ENCODE results near the gene CWF19L2.

The CWF19L2 gene

DNA sequence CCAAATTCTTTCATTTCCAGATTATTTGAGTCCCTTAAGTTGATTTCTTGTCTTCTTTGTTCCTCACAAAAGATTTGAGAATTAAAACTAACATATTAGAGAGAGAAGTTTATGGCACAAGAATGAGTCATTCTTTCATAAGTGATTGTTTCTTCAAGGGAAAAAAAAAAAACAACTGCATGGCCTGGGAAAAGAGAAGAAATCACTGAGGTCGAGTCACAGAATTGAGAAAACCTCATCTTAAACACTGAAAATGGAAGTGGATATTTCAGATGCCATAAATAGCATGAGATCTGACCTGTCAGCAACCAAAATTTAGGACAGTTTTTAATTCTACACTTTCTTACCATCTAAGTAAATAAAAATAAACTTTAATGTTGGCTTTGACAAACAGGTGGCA is 87.2 kb downstream of the CWF19L2 start:
- TF ChIP-seq TAF1 (IDR thresholded peaks at IDR 0.05; ENCODE audit: borderline replicate concordance, low read depth, low read length) (no peak), POLR2A (IDR thresholded peaks at IDR 0.05; ENCODE audit: low read depth, low read length) (no peak), POLR2AphosphoS5 (IDR thresholded peaks at IDR 0.05; ENCODE audit: low read depth, low read length) (no peak)
- no peak for DNase-seq (ENCODE audit: insufficient read length)
- FAIRE-seq = no peak

DNA sequence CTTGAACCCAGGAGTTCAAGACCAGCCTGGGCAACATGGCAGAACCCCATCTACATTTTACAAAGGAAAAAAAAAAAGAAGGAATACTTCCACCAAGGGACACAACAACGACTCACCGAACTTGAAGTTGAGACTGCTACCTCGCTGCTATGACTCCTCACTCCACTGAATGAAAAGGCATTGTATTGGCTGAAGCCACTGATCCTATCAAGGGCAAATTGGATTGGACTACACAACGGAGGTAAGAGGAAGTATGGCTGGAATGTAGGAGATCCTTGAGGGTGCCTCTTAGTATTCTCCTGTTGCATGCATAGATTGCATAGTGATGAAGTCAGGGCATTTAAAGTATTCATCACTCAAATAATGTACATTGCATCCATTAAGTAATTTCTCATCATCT is 97.9 kb downstream of the CWF19L2 start:
- FAIRE-seq = no peak
- no peak for DNase-seq (ENCODE audit: insufficient read length)
- TF ChIP-seq POLR2A (IDR thresholded peaks at IDR 0.05; ENCODE audit: low read depth, low read length) (no peak), TAF1 (IDR thresholded peaks at IDR 0.05; ENCODE audit: borderline replicate concordance, low read depth, low read length) (no peak), POLR2AphosphoS5 (IDR thresholded peaks at IDR 0.05; ENCODE audit: low read depth, low read length) (no peak)

DNA sequence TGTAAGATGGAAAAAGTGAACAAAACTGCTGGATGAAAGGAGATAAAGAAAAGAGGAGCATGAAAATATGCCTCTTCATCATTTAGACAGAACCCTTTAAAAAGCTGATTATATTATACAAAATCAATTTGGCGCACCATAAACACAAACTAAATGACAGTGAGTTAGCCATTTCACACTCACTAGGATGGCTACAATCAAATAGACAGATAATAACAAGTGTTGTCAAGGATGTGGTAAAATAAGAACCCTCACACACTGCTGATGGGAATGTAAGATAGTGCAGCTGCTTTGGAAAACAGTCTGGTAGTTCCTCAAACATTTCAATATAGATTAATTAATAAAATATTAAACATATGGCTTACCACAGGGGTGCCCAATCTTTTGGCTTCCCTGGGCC is 99.7 kb downstream of the CWF19L2 start:
- no peak for DNase-seq (ENCODE audit: insufficient read length)
- FAIRE-seq = no peak
- TF ChIP-seq POLR2A (IDR thresholded peaks at IDR 0.05; ENCODE audit: low read depth, low read length) = no peak
- no peak for TF ChIP-seq POLR2AphosphoS5 (IDR thresholded peaks at IDR 0.05; ENCODE audit: low read depth, low read length)
- no peak for TF ChIP-seq TAF1 (IDR thresholded peaks at IDR 0.05; ENCODE audit: borderline replicate concordance, low read depth, low read length)

DNA sequence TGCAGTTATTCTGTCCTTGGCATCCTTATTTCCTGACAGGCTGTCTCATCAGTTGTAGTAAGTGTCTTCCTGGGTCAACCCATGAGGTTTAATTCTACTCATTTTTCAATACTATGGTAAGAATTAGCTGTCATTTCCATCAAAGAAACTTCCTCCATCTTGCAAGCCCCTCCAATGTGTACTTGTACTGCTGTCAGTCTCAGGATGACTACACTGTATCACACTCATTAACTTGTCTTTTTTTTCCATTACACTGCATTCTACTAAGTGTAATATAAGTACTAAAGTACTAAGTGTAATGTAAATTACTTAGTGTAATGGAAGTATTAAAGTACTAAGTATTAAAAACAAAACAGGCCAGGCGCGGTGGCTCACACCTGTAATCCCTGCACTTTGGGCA is 102.8 kb downstream of the CWF19L2 start:
- TF ChIP-seq POLR2AphosphoS5 (IDR thresholded peaks at IDR 0.05; ENCODE audit: low read depth, low read length) (no peak), POLR2A (IDR thresholded peaks at IDR 0.05; ENCODE audit: low read depth, low read length) (no peak), TAF1 (IDR thresholded peaks at IDR 0.05; ENCODE audit: borderline replicate concordance, low read depth, low read length) (no peak)
- FAIRE-seq (no peak), DNase-seq (ENCODE audit: insufficient read length) (no peak)

DNA sequence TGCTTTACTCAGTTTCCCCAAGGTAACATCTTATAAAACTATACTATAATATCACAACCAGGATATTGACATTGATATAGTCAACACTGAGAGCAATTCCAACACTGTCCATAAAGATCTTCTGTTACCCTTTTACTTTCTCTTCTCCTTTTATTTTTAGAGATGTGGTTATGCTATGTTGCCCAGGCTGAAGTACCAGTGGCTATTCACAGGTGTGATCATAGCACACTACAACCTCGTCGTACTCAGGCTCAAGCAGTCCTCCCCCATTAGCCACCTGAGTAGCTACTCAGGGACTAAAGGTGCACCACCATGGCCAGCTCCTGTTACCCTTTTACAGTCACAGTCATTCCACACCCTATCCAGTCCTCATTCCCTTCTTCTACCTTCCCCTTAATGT is 119.7 kb downstream of the CWF19L2 start:
- no peak for DNase-seq (ENCODE audit: insufficient read length)
- peak; percentile 53 for FAIRE-seq
- TF ChIP-seq POLR2AphosphoS5 (IDR thresholded peaks at IDR 0.05; ENCODE audit: low read depth, low read length) (no peak), POLR2A (IDR thresholded peaks at IDR 0.05; ENCODE audit: low read depth, low read length) (no peak), TAF1 (IDR thresholded peaks at IDR 0.05; ENCODE audit: borderline replicate concordance, low read depth, low read length) (no peak)

DNA sequence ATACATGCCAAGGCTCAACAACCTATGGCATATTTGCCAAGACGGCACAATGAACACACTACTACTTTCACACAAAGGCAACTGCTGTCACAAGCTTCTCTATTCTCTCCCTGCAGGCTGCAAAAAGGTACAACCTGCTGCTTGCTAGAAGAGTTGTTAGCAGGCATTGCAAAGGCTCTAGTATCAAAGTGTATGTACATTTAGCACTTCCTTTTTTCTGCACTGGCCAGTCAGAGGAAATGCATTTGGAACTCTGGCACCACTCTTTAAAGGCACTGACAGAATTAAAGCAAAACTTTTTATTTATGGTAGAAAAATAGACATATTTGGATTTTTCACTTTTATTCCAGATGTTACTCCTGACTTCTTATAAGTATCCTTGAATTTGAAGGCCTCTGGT is 125.9 kb downstream of the CWF19L2 start:
- TF ChIP-seq POLR2A (IDR thresholded peaks at IDR 0.05; ENCODE audit: low read depth, low read length) (no peak), TAF1 (IDR thresholded peaks at IDR 0.05; ENCODE audit: borderline replicate concordance, low read depth, low read length) (no peak), POLR2AphosphoS5 (IDR thresholded peaks at IDR 0.05; ENCODE audit: low read depth, low read length) (no peak)
- DNase-seq (ENCODE audit: insufficient read length) (no peak), FAIRE-seq (no peak)

DNA sequence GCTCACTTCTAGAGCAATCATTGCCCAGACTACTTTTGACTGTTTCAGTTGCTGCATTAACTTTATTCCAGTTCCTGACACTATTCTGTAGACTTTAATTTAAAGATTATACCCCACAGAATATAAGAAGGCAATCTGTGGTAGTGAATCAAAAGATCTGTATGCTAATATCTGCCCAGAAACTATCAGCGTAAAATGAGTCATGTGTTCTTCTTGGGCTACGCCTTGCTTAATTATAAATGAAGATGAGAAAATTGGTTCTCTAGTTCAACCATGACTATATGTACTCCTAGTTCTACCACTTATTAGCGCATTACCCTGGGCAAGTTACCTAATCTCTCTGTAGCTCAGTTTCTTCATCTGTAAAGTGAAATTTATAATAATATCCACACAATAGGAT is 128.5 kb downstream of the CWF19L2 start:
- no peak for TF ChIP-seq POLR2A (IDR thresholded peaks at IDR 0.05; ENCODE audit: low read depth, low read length)
- TF ChIP-seq POLR2AphosphoS5 (IDR thresholded peaks at IDR 0.05; ENCODE audit: low read depth, low read length) = no peak
- TF ChIP-seq TAF1 (IDR thresholded peaks at IDR 0.05; ENCODE audit: borderline replicate concordance, low read depth, low read length) = no peak
- FAIRE-seq (no peak), DNase-seq (ENCODE audit: insufficient read length) (no peak)

DNA sequence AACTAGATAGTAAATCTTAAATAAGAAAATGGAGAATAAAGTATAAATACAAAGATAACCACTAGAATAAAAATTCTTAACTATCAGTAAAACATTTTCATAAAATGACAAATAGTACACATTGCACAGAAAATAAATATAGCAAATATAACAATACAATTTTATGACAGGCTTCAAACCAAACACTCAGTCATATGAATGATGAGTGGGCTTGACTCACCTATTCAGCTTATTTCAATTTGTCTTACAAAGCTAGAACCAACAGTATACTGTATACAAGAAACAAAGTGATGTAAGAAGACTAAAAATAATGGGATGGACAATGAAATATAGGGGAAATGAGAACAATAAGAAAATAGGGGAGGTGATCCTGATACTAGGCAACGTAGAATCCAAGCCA is 141.2 kb downstream of the CWF19L2 start:
- FAIRE-seq (no peak), DNase-seq (ENCODE audit: insufficient read length) (no peak)
- TF ChIP-seq POLR2A (IDR thresholded peaks at IDR 0.05; ENCODE audit: low read depth, low read length) (no peak), TAF1 (IDR thresholded peaks at IDR 0.05; ENCODE audit: borderline replicate concordance, low read depth, low read length) (no peak), POLR2AphosphoS5 (IDR thresholded peaks at IDR 0.05; ENCODE audit: low read depth, low read length) (no peak)

DNA sequence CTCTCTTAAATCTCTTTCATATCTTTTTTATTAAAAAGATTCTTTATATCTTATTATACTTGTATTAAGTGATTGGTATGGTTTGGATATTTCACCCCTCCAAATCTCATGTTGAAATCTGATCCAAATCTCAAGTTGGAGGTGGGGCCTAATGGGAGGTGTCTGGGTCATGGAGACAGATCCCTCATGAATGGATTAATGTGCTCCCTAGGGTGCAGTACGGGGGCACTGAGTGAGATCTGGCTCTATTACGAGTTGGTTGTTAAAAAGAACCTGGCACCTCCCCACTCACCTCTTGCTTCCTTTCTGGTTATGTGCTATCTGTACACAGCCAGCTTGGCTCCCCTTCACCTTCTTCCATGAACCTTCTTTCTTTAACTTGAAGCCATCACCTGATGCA is 149.6 kb downstream of the CWF19L2 start:
- DNase-seq (ENCODE audit: insufficient read length) (no peak), FAIRE-seq (peak; percentile 53)
- TF ChIP-seq POLR2AphosphoS5 (IDR thresholded peaks at IDR 0.05; ENCODE audit: low read depth, low read length) = no peak
- no peak for TF ChIP-seq TAF1 (IDR thresholded peaks at IDR 0.05; ENCODE audit: borderline replicate concordance, low read depth, low read length)
- TF ChIP-seq POLR2A (IDR thresholded peaks at IDR 0.05; ENCODE audit: low read depth, low read length) = no peak

DNA sequence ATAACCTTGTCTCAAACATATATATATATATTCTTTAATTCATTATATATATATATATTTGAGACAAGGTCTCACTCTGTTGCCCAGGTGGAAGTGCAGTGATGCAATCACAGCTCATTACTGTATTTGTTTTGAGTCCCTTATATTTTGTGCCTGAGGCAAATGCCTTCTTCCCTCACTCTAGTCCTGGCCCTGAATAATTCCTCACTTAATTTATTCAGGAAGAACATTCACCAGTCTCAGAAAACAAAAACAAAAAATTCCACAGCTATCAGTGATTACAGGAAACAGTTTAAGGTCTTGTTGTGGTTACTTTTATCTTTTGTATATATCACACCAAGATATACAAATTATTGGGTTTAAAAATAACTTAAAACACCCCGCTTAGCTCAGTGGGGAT is 155.7 kb downstream of the CWF19L2 start:
- TF ChIP-seq TAF1 (IDR thresholded peaks at IDR 0.05; ENCODE audit: borderline replicate concordance, low read depth, low read length) = no peak
- TF ChIP-seq POLR2AphosphoS5 (IDR thresholded peaks at IDR 0.05; ENCODE audit: low read depth, low read length) = no peak
- TF ChIP-seq POLR2A (IDR thresholded peaks at IDR 0.05; ENCODE audit: low read depth, low read length) = no peak
- DNase-seq (ENCODE audit: insufficient read length) (no peak), FAIRE-seq (no peak)

DNA sequence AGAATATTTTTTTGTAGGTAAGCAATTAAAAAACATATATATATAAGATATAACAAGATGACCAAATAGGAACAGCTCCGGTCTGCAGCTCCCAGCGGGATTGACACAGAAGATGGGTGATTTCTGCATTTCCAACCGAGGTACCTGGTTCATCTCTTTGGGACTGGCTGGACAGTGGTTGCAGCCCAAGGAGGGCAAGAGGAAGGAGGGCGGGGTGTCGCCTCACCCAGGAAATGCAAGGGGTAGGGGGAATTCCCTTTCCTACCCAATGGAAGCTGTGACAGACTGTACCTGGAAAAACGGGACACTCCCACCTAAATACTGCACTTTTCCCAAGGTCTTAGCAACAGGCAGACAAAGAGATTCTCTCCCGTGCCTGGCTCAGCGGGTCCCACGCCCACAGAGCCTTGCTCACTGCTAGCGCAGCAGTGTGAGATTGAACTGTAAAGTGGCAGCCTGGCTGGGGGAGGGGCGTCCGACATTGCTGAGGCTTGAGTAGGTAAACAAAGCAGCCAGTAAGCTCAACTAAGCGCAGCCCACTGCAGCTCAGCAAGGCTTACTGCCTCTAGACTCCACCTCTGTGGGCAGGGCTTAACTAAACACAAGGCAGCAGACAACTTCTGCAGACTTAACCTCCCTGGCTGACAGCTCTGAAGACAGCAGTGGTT is 163.8 kb downstream of the CWF19L2 start:
- TF ChIP-seq POLR2A (IDR thresholded peaks at IDR 0.05; ENCODE audit: low read depth, low read length) = no peak
- TF ChIP-seq POLR2AphosphoS5 (IDR thresholded peaks at IDR 0.05; ENCODE audit: low read depth, low read length) = no peak
- no peak for TF ChIP-seq TAF1 (IDR thresholded peaks at IDR 0.05; ENCODE audit: borderline replicate concordance, low read depth, low read length)
- no peak for FAIRE-seq
- no peak for DNase-seq (ENCODE audit: insufficient read length)

DNA sequence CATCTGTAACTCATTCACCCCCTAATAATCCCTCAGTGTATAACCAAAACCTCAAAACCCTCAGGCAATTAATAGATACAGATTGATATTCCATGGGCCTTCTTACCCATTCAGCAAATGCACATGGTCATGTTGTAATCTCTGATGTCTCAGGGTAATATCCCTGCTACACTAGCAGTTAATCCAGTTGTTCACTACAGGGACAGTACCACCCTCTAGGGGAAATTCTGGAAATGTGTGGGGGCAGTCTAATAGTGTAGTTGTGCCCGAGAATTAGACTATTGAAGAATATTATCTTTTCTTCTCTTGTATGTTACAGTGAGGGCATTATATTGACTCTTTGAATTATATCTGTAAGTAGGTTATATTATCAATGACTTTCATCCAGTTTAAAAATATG is 175.4 kb downstream of the CWF19L2 start:
- TF ChIP-seq POLR2AphosphoS5 (IDR thresholded peaks at IDR 0.05; ENCODE audit: low read depth, low read length) (no peak), POLR2A (IDR thresholded peaks at IDR 0.05; ENCODE audit: low read depth, low read length) (no peak), TAF1 (IDR thresholded peaks at IDR 0.05; ENCODE audit: borderline replicate concordance, low read depth, low read length) (no peak)
- no peak for FAIRE-seq
- no peak for DNase-seq (ENCODE audit: insufficient read length)

Measured in GM12892 (cell line).